ENCODE results near the gene TAX1BP1. TPM values are rescaled to one million over a fixed set of nuclear protein-coding genes. Genes with fewer than 3 reads are reported as not detected.

Gene TAX1BP1
- total RNA-seq (2014; rRNA removed; shearing (Covaris generic)) = 41.2 and 53.6 TPM in 2 replicates
- 77.1 and 92.5 TPM in 2 replicates for polyA plus RNA-seq (2015; cell fraction: cytosol; rRNA removed)
- polyA plus RNA-seq (2015; cell fraction: nucleus; rRNA removed) = 95.2 and 103 TPM in 2 replicates

GRCh38 chr7:27739909-27740448, at the start of gene TAX1BP1:
TSS of gene TAX1BP1 (plus strand) at chr7:27740162. CDS start at chr7:27748525, 8,363 bp downstream.
- peak; percentile 93 for DNase-seq (ENCODE audit: low read depth)

- DNase-seq (ENCODE audit: low read depth) = no peak
These were observed 49.3 kb upstream of the TAX1BP1 start for GRCh38 chr7:27690649-27691048.

- DNase-seq (ENCODE audit: low read depth) = no peak
These were observed 46.2 kb upstream of the TAX1BP1 start for GRCh38 chr7:27693794-27694193.

- DNase-seq (ENCODE audit: low read depth) = no peak
These were observed 44.9 kb upstream of the TAX1BP1 start for GRCh38 chr7:27695096-27695495.

DNA sequence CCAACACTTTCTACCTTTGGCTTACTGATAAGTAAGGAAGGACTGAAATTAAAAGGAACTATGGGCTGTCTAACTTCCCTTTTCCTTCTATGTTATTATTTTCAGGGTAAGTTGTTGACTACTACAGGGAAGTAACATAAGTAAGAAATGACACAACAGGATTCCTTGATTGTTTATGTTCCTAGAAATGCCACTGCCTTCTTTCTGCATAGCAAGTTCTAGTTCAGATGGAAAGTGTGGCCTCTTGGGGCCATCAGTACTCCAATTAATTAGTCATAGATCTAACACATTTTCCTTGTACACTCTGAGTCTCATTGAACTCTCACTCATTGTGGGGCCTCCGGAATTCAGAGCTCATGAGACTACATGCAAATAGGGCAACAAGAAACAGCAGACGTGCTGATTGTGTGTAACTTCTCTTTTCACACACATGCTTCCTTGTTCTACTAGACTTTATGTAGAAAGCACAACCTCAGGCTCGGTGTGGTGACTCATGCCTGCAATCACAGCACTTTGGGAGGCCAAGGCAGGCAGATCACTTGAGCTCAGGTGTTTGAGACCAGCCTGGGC, 42.0 kb upstream of the TAX1BP1 start:
- DNase-seq (ENCODE audit: low read depth) = peak; percentile 63

DNA sequence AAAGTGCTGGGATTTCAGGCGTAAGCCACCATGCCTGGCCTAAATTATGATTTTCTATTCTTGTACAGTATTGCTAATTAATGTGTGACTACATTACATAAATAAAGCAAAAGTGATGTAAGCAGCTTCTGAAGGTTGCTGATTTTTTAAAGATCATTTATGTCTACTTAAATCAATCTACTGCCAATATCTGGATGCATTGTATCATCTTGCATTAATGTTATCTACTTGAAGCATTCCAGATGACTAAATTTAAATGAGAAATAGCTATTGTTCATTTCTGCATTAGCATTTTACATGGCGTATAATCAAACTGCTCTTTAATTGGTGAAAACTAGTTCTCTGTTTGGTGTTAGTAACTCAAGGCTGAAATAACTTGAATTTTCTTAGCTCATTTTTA, 40.2 kb upstream of the TAX1BP1 start:
- DNase-seq (ENCODE audit: low read depth) = no peak

- no peak for DNase-seq (ENCODE audit: low read depth)
These were observed 39.5 kb upstream of the TAX1BP1 start for GRCh38 chr7:27700501-27700900.

- DNase-seq (ENCODE audit: low read depth) = no peak
These were observed 36.8 kb upstream of the TAX1BP1 start for GRCh38 chr7:27703181-27703580.

DNA sequence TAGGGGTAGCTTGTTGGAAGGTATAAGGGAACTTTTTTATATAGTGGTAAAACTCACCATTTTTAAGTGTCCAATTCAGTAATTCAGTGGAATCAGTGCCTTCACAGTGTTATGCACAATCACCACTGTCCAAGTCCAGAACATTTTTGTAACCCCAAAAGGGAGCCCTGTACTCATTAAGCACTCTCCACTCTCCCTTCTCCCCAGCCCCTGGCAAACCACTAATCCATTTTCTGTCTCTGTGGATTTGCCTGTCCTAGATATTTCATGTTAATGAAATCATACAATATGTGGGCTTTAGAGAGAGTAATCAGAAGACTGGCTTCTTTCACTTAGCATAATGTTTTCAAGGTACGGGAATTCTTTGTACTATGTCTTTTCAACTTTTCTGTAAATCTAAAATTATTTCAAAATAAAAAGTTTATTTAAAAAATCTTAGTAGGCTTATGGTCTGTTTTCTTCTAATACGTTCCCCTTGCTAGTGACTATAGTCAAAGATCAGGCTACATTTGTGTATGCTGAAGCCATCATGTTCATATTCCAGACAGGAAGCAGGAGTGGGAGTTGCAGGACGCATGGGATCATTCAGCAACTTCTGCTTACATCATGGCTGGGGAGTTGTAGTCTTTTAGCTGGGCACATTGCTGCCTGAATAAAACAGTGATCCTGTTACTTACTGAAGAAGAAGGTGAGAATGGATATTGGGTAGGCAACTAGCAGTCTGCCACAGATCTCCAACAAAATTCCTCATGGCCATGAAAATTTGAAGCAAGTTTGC, 35.4 kb upstream of the TAX1BP1 start:
- no peak for DNase-seq (ENCODE audit: low read depth)

DNA sequence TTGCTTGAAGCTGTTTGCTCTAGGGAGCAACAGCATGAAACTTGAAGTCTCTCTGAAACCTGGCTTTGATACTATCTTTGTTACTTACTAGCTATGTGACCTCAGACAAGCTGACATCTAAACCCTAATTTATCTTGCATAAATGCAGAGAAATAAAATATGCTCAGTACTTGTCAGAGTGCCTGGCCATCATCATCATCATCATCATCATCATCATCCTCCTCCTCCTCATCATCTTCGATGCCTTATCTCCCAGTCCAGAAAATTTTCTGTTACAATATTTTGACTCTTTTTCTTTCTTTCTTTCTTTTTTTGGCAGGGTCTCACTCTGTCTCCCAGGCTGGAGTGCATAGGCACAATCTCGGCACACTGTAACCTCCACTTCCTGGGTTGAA, 34.8 kb upstream of the TAX1BP1 start:
- DNase-seq (ENCODE audit: low read depth) = no peak

DNA sequence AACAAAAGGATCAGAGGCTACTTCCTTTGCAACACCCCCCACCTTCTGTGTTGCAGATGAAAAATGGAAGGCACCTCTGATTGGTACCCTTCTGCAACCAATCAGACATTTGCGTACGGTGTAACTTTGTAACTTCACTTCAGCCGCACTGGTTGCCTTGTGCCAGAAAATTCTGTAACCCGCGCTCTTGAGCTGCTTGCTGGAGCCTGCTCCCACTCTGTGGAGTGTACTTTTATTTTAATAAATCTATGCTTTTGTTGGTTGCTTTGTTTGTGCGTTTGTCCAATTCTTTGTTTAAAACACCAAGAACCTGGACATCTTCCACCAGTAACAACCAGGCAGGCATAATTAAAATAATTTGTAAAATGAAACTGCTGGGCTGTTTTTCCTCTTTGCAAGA, 31.5 kb upstream of the TAX1BP1 start:
- DNase-seq (ENCODE audit: low read depth) = no peak

DNA sequence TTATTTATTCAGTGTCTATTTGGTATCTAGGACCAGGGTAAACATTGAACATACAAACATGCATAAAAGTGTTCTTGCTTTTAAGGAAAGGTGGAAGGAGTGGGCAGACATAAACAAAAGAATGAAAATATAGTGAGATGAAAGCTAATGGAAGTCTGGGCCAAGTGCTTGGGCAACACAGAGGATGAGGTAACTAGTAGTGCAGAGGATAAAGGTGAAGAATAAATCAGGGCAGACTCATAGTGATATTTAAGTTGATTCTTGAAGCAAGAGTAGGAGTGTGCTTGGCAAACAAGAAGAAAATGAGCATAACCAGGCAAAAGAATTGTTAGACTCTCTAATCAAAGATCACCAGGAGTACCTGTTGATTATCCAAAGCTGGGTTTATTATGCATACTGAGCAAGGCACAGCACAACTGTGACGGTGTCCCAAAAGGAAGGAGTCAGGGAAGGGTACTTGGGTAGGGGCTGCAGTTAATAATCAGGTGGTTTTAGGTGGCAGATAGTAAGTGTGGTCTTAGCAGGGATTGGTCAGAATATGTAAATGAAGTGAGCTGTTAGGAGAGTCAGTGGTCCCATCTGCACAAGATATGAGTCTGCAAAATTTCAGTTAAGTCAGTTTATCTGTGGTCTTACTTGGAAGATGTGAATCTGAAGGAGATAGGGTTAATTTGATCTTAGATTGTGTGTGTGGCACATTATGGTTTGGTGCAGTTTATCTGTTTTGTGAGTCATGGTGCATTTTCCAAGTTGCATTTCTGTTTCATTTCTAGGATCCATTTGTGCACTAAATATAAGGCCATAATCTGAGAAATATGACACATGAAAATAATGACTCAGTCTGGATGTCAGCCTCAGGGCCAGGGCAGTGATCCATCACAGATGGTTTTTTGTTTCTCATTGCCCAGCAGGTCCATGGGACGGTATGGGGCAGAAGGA, 30.6 kb upstream of the TAX1BP1 start:
- peak; percentile 68 for DNase-seq (ENCODE audit: low read depth)

GRCh38 chr7:27712217-27712616, 27.7 kb upstream of the TAX1BP1 start:
- DNase-seq (ENCODE audit: low read depth) = no peak

DNA sequence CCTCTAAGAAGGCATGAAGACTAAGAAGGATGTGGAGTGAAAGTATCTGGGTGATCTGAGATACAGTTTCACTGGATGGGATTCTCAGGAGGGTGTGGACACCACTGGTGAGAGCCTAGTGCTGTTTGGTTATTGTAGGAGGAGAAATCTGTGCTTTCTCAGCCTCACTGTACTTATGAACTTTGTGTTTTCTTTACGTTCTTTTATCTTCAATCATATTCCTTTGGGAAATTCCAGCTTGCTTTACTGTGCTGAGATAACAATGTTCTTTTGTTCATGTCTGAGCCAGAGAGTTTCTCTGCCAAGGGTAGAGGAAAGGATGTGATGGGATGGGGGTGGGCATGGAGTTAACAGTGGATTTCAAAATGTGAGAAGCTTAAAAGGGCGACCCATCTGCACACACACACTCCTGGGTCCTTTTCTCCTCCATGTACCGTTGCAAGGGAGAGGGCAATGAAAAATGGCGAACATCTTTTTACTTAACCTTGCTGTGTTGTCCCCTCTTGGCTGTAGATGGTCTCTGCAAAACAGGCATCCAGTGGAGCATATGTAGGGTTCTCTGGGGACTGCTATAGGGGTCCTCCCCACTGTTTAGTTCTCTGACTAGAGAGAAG, 25.0 kb upstream of the TAX1BP1 start:
- peak; percentile 77 for DNase-seq (ENCODE audit: low read depth)

- DNase-seq (ENCODE audit: low read depth) = peak; percentile 48
These were observed 16.9 kb upstream of the TAX1BP1 start for GRCh38 chr7:27723085-27723484.

GRCh38 chr7:27727058-27727457, 12.9 kb upstream of the TAX1BP1 start:
- DNase-seq (ENCODE audit: low read depth) = no peak

GRCh38 chr7:27730112-27730511, 9.8 kb upstream of the TAX1BP1 start:
- no peak for DNase-seq (ENCODE audit: low read depth)

GRCh38 chr7:27734583-27734982, 5.4 kb upstream of the TAX1BP1 start:
- DNase-seq (ENCODE audit: low read depth) = no peak

- no peak for DNase-seq (ENCODE audit: low read depth)
These were observed 4.8 kb upstream of the TAX1BP1 start for GRCh38 chr7:27735165-27735564.

GRCh38 chr7:27735831-27736230, 4.1 kb upstream of the TAX1BP1 start:
- no peak for DNase-seq (ENCODE audit: low read depth)

DNA sequence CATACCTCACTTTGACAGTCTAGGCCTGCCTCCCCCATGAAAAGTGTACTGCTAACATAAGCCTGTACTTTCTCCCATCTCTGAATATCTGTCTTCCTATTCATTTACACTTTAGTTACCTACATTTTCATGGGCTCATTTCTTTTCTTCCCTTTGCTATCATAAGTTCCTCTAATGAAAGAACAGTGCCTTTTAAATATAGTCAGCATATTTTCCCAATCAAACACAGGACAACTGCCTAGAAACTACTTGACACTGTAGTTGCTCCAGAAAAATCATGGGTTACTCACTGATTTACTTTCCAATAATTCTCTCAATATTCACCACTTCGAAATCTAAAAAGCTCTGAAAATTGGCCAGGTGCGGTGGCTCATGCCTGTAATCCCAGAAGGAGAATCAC, 2.8 kb upstream of the TAX1BP1 start:
- no peak for DNase-seq (ENCODE audit: low read depth)

All from HT1080 (cell line).